Measurements from ENCODE around the gene PPP2R1B. TPM values are rescaled to one million over a fixed set of nuclear protein-coding genes. Genes with fewer than 3 reads are reported as not detected.

Gene PPP2R1B
- total RNA-seq, 1 donor from 2014 or later = 46.1 TPM

- TF ChIP-seq CTCF (conservative IDR thresholded peaks at IDR 0.05; ENCODE audit: low read depth, low read length) = no peak
- no peak overlapping the region for H3K4me3 ChIP-seq (ENCODE audit: low read depth, low read length)
- peak; percentile 68 for DNase-seq (ENCODE audit: low read depth)
Observed at GRCh38 chr11:111733016-111733415, 33.2 kb downstream of the PPP2R1B start.

DNA sequence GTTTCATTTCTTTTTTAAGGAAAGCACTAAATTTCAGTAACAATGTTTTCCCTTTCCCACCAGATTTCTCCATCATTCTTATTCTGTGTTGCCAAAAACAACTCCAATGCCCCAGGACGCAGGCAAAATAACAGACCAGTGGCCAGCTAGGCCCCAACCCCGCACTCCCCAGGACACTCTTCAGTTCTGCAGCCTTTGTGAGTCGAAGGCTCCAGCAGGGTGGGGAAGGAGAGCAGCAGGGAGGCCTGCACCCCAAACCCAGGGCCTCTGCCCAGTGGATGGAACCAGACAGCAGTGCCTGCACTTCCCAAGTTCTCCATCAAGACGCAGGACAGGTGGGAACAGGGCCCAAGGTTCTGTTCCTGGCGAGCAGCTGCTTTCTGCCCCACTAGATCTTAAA lies 34.4 kb downstream of the PPP2R1B start:
- DNase-seq (ENCODE audit: low read depth) = no peak
- TF ChIP-seq CTCF (conservative IDR thresholded peaks at IDR 0.05; ENCODE audit: low read depth, low read length) = no peak
- no peak overlapping the region for H3K4me3 ChIP-seq (ENCODE audit: low read depth, low read length)

- no peak for TF ChIP-seq CTCF (conservative IDR thresholded peaks at IDR 0.05; ENCODE audit: low read depth, low read length)
- DNase-seq (ENCODE audit: low read depth) = no peak
- no peak overlapping the region for H3K4me3 ChIP-seq (ENCODE audit: low read depth, low read length)
Observed at GRCh38 chr11:111730871-111731591, 35.2 kb downstream of the PPP2R1B start.

- no peak for DNase-seq (ENCODE audit: low read depth)
- H3K4me3 ChIP-seq (ENCODE audit: low read depth, low read length) = no peak overlapping the region
- no peak for TF ChIP-seq CTCF (conservative IDR thresholded peaks at IDR 0.05; ENCODE audit: low read depth, low read length)
Observed at GRCh38 chr11:111729831-111730311, 36.3 kb downstream of the PPP2R1B start.

DNA sequence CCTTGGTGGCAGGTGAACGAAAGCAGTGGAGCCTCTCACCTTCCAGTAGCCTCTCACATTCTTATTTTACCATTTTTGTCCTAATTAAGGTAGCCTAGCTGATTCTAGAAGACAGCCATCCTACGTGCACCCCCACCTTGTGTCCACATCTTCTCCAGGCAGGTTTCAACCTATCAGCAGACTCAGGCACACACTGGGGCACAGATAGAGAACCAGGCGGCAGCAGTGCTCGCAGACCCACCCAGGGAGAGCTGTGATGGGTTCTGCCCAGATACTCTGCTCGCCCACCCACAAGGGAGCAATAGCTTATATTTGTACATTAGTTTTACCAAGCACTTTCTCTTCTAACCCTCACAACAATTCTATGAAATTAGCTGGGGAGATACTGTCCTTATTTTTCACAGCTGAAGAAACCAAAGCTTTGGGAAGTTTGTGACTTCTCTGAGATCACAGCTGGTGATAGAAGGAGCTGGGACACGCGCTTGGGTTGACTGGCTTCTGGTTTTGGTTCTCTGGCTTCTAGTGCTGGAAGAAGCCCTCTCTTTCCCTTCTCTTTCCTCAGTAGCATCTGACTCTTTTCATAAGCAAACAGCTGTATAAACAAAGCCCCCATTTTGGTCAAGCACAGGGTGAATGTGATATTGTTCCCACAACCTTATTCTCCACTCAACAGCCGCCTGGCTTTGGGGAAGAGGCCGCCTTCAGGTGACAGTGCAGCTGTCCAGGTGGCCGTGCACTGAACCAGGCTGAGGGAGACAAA lies 36.9 kb downstream of the PPP2R1B start:
- TF ChIP-seq CTCF (conservative IDR thresholded peaks at IDR 0.05; ENCODE audit: low read depth, low read length) = no peak
- H3K4me3 ChIP-seq (ENCODE audit: low read depth, low read length) = no peak overlapping the region
- DNase-seq (ENCODE audit: low read depth) = no peak

DNA sequence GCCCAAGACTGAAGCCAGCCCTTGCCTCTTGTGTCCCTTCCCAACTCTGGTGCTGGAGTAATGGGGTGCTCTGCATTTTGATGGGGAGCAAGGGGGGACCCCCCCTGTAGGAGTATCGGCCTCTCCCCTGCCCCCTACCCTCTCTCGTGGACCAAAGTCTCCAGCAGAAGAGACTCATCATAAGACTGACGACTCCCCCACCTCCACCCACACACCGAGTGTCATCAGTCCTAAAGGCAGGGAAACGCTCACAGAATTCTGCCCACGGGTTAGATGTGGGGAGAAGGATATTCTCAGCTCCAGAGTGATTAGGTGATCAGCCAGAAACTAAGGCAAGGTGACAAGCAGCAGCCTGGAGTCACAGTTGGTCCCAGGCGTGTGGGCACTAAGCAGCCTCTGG lies 38.8 kb downstream of the PPP2R1B start:
- H3K4me3 ChIP-seq (ENCODE audit: low read depth, low read length) = no peak overlapping the region
- TF ChIP-seq CTCF (conservative IDR thresholded peaks at IDR 0.05; ENCODE audit: low read depth, low read length) = no peak
- no peak for DNase-seq (ENCODE audit: low read depth)

Measured in epithelial cell of proximal tubule (primary cell).